IPS-18c (cell line): ENCODE measurements around the gene FAM222A.
"Not testable (repeated sequence)": the region's sequence is repeated elsewhere in the genome, so short reads cannot be mapped to it uniquely, and the experiment has no call there.

ENCODE experiments used
- H3K4me3 ChIP-seq: 2 replicates; pipeline ENCODE4 v1.7.0; 2013; ENCODE audit warnings: low read depth, mild to moderate bottlenecking, low read length, moderate library complexity; ENCODE audit not compliant: insufficient read depth
- H3K9me3 ChIP-seq: one replicate; pipeline ENCODE4 v1.6.1; 2013; ENCODE audit warnings: mild to moderate bottlenecking, low read length, moderate library complexity; ENCODE audit not compliant: control insufficient read depth, insufficient read depth

The FAM222A gene

DNA sequence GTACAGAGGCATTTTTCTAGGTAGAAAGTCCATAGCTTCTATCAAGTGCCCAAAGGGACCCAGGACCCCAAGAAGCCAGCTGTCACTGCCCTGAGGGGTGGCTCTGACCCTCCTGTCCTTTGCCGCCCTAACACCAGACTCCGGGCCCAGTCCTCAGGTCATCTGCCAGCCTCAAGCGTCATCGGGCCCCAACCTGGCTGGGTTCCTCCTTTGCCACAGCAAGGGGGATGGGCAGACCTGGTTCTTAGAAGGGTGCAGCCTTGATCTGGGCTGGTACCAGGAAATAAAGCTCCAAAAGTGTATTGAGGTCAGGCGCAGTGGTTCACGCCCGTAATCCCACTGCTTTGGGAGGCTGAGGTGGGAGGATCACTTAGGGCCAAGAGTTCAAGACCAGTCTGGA is 27.1 kb upstream of the FAM222A start:
- H3K9me3 ChIP-seq, result no peaks in the 10 kb centered on the region
- no peak overlapping the region for H3K4me3 ChIP-seq

DNA sequence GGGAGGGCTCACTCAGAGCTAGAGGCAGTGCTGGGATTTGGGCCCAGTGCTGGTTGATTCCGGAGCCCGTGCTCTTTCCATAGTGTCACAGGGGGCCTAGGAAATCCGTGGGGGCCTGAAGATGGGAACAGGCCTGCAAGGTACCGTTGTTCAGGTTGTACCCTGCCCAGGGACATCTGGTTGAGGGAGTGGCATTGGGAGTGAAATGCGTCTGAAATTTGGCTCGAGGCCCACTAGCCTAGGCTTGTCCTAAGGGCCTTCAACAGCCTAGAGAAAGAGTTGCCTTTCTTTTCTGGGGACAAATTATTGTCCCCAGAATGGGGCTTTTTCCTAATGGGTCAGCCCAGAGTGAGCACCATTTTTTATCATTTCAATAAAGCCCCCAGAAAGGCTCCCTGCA is 26.4 kb upstream of the FAM222A start:
- no peak overlapping the region for H3K4me3 ChIP-seq
- H3K9me3 ChIP-seq, result no peaks in the 10 kb centered on the region

DNA sequence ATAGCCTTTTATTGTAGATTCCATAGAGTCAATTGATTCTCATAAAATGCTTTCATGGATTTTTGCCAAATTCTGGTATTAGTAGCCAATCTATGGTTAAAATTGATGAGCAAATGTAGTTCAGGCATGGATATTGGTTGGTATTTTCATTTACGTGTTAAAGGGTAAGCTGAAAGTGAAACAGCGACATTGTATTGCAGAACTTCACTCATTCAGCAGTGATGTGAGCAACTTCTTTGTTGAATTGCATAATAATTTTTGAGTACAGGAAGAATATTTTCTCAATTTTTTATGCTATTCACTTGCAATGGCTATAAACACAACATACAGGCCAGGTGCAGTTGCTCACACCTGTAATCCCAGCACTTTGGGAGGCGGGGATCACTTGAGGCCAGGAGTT is 24.2 kb upstream of the FAM222A start:
- H3K4me3 ChIP-seq, result no peak overlapping the region
- H3K9me3 ChIP-seq, result no peaks in the 10 kb centered on the region

DNA sequence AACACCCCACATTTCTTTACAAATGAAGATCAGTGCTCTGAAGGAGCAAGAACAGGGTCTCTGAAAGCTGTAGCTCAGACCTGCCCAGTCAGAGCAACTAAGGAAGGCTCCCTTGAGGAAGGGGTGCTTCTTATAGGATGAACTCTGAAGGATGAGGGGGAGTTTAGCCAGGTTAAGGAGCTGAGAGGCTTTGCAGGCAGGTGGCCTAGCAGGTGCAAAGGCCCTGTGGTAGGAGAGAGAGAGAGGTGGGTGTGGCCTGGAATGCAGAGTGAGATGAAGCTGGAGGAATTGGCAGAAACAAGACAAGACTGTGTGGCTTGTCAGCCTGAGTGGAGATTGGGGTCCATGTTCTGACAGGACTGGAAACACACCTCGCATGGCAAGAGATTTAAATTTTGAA is 20.5 kb upstream of the FAM222A start:
- no peaks in the 10 kb centered on the region for H3K9me3 ChIP-seq
- no peak overlapping the region for H3K4me3 ChIP-seq

DNA sequence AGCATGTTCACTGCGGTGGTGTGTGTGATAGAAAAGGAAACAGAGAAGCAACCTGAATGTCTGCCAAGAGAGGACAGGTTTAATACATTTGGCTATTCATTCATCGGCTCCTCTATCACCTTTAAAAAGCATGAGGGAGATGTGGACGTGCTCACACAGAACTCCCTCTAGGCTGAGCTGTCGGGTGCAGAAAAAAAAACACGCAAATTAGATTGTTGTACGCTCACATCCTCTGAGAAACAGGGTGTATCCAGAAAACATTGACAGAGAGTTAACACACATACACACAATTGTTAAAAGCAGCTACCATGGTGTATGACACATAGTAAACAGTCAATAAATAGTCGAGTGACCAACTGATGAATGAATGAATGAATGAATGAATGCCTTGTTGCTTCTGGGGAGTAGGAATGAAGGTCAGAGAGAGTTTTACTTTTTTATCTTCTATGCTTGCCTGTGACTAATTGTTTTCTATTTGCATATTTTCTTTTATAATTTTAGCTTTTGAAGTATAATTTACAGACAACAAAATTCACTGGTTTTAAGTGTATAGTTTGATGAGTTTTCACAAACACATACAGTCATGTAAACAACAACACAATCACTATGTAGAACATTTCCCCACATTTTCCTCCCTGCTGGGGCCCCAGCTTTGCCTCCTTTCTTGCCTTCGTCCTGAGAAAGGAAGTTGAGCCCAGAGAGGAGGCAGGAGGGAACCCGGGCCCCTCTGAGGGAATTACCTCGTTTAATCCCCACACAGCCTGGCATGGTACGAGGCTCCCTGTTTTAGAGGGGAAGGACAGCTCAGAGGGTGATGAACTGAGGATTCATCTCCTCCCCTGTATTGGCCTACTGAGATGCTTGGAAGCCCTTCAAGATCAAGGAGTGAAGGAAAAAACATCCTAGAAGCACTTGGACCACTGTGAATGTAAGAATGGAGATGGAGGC is 19.7 kb upstream of the FAM222A start:
- H3K4me3 ChIP-seq, result no peak overlapping the region
- no peaks in the 10 kb centered on the region for H3K9me3 ChIP-seq

DNA sequence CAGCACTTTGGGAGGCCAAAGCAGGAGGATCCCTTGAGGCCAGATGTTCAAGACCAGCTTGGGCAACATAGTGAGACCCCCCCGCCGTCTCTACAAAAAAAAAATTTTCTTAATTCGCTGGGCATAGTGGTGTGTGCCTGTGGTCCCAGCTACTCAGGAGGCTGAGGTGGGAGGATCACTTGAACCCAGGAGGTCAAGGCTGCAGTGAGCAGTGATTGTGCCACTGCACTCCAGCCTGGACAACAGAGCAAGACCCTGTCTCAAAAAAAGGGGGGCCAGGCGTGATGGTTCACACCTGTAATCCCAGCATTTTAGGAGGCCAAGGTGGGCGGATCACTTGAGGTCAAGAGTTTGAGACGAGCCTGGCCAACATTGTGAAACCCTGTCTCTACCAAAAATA is 19.0 kb upstream of the FAM222A start:
- not testable (repeated sequence) for H3K9me3 ChIP-seq, H3K4me3 ChIP-seq

DNA sequence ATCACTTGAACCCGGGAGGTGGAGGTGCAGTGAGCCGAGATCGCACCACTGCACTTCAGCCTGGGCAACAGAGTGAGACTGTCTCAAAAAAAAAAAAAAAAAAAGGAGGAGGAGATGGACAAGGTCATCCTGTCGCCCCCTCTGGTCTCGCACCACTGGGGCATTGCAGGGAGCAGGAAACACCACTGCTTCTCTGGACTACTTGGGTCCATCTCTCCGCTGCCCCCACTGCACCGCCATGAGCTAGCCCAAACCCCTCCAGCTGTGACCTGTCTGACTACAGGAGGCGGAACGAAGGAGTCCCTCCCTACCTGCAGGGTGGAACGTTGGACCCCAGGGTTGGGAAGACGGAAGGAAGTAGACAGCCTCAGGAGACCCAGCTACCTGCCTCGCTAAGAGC is 18.2 kb upstream of the FAM222A start:
- Histone ChIP-seq H3K4me3 (no peak overlapping the region), H3K9me3 (no peaks in the 10 kb centered on the region)

DNA sequence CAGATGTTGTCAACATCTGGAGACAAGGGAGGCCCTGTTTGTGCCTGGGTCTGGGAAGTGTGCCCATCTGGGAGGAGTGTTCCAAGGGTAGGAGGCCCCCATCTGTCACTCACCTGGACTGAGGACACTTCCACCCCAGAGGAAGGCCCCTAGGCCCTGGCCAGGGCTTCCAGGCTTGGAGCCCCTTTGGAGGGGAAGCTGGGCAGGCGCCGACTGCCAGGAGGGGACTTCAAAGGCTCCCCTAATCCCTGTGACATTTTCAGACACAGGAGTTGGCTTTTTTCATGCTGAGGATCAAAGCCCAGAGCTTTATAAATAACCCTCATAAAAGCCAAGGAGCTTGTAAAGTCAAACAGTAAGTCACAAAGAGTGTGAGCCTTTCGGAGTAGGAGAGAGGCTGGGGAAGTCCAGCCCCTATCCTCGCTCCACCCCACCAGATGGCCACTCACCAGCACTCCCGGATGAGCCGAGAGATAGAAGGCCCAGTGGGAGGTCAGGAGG is 17.6 kb upstream of the FAM222A start:
- H3K9me3 ChIP-seq, result no peaks in the 10 kb centered on the region

DNA sequence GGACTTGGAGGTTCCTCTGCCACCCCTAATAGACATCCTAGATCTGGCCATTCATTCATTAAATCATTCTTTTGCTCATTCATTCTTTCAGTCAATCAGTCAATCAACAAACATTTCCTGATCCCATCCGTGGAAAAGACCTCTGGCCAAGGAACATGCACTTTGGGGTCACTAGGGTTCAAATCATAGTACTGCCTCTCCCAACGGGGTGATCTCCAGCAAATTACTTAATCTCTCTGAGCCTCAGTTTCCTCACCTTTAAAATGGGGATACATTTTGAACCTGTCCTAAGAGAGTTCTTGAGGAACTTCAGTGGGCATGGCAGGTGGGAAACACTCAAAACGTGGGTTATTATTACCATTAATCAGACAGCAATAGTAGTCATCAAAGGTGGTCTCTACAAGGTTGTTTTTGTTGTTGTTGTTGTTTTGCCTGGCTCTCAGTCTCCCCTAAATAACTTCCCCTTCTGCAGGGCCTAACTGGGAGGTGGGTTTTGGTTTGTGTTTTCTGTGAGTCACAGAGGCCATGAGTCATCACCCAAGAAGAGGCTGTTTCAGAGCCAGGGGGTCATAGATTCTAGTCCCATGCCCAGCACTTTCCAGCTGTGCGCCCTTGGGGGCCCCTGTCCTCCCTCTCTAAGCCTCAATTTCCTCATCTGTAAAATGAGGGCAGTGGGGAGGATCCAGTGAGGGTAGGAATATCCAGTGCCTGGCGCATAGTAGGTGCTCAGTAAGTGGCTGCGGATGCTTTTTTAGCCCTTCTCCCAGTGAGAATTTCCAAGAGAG is 16.9 kb upstream of the FAM222A start:
- H3K9me3 ChIP-seq, result no peaks in the 10 kb centered on the region
- H3K4me3 ChIP-seq, result no peak overlapping the region

More for the DNA sequence above, 17.6 kb upstream of the FAM222A start:
- H3K4me3 ChIP-seq, result no peak overlapping the region

DNA sequence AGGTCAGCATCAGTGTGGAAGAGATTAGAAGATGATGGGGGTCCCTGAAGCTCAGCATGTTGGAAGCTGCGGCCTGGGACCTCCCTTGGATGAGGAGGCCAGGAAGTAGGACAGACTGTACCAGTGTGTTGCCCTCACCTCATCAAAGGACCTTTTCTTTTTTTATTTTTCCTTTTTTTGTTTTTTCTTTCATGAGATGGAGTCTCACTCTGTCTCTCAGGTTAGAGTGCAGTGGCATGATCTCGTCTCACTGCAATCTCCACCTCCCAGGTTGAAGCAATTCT is 16.4 kb upstream of the FAM222A start:
- no peak overlapping the region for H3K4me3 ChIP-seq
- no peaks in the 10 kb centered on the region for H3K9me3 ChIP-seq

DNA sequence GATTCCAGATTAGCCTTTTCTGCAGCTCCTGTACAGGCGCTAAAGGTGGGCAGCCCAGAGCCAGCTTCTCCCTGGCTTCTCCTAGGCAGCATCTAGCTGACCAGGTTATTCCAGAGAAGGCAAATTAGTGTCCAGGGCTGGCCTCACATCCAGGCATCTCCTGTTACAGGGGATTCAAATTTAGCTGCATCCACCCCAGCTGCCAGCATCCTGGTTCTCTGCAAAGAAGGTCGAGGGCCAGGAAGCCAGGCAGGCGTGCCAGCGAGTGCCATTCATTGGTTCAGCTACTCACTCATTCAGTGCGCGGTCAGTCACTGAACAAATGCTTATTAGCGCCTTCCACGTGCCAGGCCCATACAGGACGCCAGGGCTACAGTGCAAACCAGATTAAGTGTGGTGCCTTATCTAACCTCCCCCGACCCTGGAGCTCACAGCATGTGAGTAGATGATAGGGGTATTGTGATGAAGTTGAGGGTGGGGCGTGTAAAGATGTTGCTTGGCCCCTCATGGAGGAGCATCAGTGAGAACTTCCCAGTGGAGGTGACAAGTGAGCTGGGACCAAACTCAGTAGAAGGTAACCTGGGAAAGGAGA is 15.7 kb upstream of the FAM222A start:
- Histone ChIP-seq H3K4me3 (no peak overlapping the region), H3K9me3 (no peaks in the 10 kb centered on the region)

DNA sequence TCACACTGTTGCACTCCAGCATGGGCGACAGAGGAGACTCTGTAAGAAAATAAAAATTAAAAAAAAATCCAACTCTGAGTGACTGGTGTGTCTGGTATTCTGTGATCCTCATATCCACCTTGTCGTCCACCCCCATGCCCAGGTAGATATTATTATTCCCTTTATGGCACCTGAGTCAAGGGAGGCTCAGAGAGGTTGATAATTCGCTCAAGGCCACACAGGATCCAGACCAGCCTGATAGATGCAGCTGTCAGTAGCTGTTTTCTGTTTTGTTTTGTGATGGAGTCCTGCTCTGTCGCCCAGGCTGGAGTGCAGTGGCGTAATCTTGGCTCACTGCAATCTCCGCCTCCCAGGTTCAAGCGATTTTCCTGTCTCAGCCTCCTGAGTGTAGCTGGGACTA is 14.8 kb upstream of the FAM222A start:
- Histone ChIP-seq H3K4me3 (no peak overlapping the region), H3K9me3 (peaks cover 2% of the 10 kb centered on the region)

DNA sequence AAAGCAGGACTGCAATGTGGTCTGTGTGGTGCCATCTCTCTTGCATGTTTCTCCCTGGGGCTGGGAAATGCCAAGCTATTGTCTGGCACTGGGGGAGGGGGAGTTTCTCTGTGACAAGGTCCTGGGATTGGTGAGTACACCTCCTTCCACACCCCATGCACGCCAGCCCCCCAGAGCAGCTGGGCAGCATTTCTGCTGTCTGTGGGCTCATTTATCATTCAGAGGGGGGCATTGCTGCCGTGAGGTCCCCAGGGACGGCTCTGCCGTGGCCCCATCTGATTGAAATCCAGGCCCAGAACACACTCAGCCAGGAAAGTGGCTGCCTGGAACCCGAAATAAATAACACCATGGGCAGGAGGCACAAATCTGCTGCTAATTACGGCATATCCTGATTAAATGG is 12.6 kb upstream of the FAM222A start:
- H3K9me3 ChIP-seq, result peaks cover 2% of the 10 kb centered on the region
- no peak overlapping the region for H3K4me3 ChIP-seq

DNA sequence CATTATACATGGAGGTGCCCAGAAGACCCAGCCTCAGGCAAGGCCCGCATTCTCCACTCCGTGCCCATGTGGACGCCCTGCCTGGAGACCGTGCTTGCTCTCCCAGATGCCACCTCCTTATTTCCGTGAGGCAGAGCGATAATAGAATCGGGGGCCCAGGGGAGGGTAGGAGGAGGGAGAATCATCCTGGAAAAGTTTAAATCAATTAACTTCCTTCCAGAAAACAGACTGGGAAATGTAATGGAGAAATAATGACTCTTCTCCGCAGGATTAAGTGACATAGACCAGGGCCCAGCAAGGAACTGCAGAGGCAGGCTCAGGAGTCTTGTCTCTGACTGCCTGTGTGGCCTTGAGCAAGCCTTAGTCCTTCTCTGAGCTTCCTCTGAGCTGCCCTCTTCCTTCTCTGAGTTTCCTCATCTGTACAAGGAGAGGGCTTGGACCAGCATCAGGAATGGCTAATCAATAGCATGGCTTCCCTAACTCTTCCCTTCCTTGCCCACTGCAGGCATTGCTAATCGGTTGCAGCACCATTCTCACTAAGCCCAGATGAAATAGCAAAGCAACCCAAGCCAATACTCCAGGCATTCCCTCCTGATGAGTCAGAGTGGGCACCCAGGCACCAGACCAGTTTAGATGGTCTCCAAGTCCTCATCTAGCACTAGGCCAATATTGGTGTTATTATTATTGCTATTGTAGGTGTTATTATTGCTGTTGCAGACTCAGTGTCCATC is 11.3 kb upstream of the FAM222A start:
- Histone ChIP-seq H3K4me3 (no peak overlapping the region), H3K9me3 (peaks cover 2% of the 10 kb centered on the region)

DNA sequence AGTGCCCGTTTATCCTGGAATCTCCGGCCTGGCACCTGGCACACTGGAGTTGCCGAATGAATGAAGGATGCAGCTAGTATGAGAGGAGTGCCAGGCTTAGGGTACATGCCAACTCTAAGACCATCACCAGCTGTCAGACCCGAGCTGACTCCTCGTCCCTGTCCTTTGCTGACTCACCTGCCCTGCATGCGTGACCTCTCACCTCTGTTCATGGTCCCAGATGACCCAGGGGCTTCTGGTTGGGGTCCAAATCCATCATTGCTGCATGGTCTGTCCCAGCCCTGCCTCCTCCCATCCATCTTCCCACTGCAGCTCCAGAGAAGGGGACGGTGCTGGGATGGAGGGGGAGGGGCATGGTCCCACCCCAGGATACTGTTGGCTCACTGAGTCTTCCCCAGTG is 9.9 kb upstream of the FAM222A start:
- Histone ChIP-seq H3K9me3 (peaks cover 2% of the 10 kb centered on the region), H3K4me3 (no peak overlapping the region)

DNA sequence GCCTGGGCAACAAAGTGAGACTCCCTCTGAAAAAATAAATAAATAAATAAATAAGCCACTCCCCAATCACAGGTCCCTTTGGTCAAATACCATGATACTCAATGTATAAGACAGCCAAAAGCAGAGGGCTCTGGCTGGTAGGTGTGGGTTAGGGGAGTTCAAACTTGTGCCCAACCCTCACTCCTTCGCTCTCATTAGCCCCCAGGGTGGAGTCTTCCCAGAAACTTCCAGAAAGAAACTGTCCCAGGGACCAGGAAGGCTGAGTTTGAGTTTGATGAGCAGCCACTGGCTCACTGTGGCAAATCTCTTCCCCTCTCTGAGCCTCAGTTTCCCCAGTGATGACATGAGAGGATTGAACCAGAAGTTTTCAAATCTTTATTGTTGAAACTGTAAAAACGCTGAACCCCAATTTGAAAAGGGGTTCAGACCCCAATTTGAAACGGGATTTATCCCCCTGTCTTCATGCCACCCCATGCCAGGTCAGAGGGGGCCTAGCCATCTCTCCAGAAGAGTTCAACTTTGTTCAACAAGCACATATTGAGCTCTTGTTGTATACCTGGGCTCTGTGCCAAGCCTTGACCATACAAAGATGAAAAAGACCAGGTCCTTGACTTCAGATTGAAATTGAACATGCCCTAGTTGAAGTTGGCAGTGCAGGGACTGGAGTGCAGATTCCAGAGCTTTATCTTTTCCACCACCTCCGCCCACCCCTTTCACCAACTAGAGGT is 9.1 kb upstream of the FAM222A start:
- H3K9me3 ChIP-seq, result peaks cover 2% of the 10 kb centered on the region
- H3K4me3 ChIP-seq, result no peak overlapping the region

DNA sequence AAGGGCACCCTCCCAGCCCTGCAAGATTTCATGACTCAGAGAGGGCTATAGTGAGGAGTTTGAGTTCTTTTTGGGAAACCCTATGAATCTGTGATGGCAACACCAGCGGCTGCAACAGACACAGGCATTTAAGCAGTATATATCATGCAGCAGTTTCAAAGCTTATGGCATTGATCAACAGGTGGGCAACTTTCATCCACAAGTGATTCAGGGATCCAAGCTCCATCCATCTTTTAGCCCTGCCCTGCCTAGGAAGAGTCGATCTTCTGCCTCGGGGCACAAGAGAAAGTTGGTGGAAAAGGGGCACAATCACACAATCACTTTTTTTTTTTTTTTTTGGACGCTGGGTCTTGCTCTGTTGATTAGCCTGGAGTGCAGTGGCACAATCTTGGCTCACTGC is 8.3 kb upstream of the FAM222A start:
- no peak overlapping the region for H3K4me3 ChIP-seq
- peaks cover 2% of the 10 kb centered on the region for H3K9me3 ChIP-seq
